HepG2 (cell line): ENCODE measurements around the gene APOA1.

Source experiments
- CTCF ChIP-seq: sonication (generic); formaldehyde crosslinking; IDR thresholded peaks from 2 replicates; pipeline ENCODE4 v1.5.0; 2020; ENCODE audit warnings: mild to moderate bottlenecking, missing genetic modification reagents, moderate library complexity
- FOXJ3 ChIP-seq: sonication (generic); formaldehyde crosslinking; IDR thresholded peaks from 2 replicates; pipeline ENCODE4 v1.4.0; 2020; ENCODE audit warnings: missing genetic modification reagents, mild to moderate bottlenecking, borderline replicate concordance
- FOXK1 ChIP-seq: sonication (generic); formaldehyde crosslinking; IDR thresholded peaks from 2 replicates; pipeline ENCODE4 v1.4.0; 2020; ENCODE audit warnings: low read depth, missing genetic modification reagents, borderline replicate concordance
- RAD51 ChIP-seq: fragments of 450-650 bp; IDR thresholded peaks from 2 replicates; pipeline ENCODE4 v1.6.1; 2016; ENCODE audit warnings: borderline replicate concordance
- SUZ12 ChIP-seq: fragments of 150-350 bp; IDR thresholded peaks from 2 replicates; pipeline ENCODE4 v1.6.1; 2014; ENCODE audit warnings: low read depth, low read length
- ZBTB38 ChIP-seq: sonication (generic); formaldehyde crosslinking; IDR thresholded peaks from 2 replicates; pipeline ENCODE4 v1.5.1; 2020; ENCODE audit warnings: mild to moderate bottlenecking, missing genetic modification reagents

GRCh38 chr11:116827461-116827860 lies 10.0 kb downstream of the APOA1 start:
- TF ChIP-seq FOXK1 (no peak), RAD51 (no peak), CTCF (CRISPR knock-in tag) (no peak), SUZ12 (no peak), FOXJ3 (CRISPR knock-in tag) (no peak), ZBTB38 (CRISPR knock-in tag) (no peak)
